Prostate gland (tissue), 2 donors: Measurements from ENCODE around the gene ANKS6.

Source experiments
- POLR2A ChIP-seq: fragments of 450-650 bp; IDR thresholded peaks from one replicate; pipeline ENCODE4 v1.6.1; 2016; ENCODE audit warnings: antibody characterized with exemption, mild to moderate bottlenecking
- TF ChIP-seq, protein P1 (sequence below), 4 experiments: fragments of 200-600 bp in 2 of 4; fragments of 450-650 bp in 2 of 4; sonication (generic) in 2 of 4; IDR thresholded peaks; 1 replicate in 3 of 4; 2 replicates in 1 of 4; pipeline ENCODE4 v1.5.1; 2016 to 2019; ENCODE audit warnings: antibody characterized with exemption in 4 of 4, mild to moderate bottlenecking in 2 of 4, moderate library complexity in 2 of 4

DNA sequence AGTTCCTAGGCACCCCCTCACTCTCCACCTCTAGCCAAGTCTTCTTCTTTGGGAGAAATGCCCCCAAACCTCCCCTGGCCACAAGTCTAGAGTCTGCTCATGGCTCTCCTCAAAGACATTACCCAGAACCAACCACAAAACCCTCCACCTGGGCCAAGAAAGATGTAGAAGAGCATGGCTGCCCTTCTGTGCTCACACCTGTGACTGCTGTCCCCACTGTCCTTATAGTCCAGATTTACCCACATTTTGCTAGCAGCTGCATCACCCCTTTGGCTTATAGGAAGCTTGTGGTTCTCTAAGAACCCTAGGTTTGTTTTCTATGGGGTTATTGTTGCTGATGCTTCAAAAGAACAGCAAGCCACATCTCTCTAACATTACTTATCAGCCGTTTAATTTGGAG, 81.5 kb downstream of the ANKS6 start:
- no peak for TF ChIP-seq POLR2A
- TF ChIP-seq, protein P1, sequence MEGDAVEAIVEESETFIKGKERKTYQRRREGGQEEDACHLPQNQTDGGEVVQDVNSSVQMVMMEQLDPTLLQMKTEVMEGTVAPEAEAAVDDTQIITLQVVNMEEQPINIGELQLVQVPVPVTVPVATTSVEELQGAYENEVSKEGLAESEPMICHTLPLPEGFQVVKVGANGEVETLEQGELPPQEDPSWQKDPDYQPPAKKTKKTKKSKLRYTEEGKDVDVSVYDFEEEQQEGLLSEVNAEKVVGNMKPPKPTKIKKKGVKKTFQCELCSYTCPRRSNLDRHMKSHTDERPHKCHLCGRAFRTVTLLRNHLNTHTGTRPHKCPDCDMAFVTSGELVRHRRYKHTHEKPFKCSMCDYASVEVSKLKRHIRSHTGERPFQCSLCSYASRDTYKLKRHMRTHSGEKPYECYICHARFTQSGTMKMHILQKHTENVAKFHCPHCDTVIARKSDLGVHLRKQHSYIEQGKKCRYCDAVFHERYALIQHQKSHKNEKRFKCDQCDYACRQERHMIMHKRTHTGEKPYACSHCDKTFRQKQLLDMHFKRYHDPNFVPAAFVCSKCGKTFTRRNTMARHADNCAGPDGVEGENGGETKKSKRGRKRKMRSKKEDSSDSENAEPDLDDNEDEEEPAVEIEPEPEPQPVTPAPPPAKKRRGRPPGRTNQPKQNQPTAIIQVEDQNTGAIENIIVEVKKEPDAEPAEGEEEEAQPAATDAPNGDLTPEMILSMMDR (IDR thresholded peaks at IDR 0.05) = no peak
